HG02623 (cell line): Measurements from ENCODE around the gene TMEM233.
"Not testable (repeated sequence)": the region's sequence is repeated elsewhere in the genome, so short reads cannot be mapped to it uniquely, and the experiment has no call there.

Experiments used
- ATAC-seq: cut with Tn5 transposase; IDR thresholded peaks from one replicate; pipeline ENCODE4 v1.9.1; 2021; ENCODE audit warnings: moderate library complexity; ENCODE audit not compliant: unreplicated experiment

TMEM233 gene

DNA sequence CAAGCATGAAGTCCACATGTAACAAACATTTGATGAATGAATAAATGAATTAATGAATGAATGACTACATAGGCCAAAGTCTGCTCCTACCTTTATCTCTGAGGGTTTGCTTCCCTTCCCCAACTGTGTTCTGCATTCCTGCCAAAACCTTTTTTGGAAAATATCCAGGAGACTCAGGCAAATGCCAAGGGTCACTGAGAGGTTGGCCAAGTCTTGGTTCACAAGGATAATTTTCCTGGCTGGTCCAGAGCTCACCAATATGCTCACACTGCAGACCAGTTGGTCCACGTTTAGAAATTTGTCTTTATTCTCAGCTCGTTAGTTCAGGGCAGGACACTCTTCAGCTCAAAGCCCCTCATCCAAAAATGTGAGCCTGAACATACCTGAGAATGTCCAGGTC, 10.2 kb downstream of the TMEM233 start:
- no peak for ATAC-seq

- ATAC-seq, result no peak
Observed at GRCh38 chr12:119609358-119609757, 15.8 kb downstream of the TMEM233 start.

DNA sequence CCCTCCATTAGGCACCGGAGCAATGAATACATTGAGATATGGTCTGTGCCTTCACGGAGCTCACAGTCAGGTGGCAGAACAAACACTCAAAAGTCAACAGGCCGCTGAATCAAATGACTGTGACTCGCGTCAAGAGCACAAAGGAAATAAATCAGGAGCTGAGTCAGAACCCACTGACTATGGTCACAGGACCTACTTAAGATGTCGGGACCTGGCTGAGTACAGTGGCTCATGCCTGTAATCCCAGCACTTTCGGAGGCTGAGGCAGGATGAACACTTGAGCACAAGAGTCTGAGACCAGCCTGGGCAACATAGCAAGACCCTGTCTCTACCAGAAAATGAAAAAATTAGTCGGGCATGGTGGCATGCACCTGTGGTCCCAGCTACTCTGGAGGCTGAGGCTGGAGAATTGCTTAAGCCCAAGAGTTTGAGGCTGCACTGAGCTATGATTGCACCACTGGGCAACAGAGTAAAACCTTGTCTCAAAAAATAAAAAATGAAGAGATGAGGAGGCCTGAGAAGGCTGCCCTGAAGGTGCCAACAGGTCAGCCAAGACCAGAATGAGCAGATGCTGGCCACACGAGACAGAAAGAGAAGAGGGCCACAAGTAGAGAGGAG, 19.9 kb downstream of the TMEM233 start:
- ATAC-seq, result no peak

DNA sequence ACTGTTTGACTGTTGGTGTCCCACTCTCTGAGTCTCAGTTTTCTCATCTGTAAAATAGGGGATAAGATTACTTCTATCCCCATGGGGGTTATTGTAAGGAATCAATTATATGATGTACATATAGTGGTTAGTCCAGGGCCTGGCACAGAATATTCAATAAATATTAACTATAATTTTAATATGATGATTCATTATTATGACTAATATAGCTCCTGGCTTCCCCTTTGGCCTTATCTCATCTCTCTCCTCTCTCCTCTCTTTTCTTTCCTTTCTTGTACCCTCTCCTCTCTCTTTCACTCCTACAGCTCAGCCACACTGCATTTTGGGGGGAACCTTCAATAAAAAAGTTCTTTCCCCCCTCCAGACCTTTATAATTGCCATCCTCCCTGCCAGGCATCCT, 21.1 kb downstream of the TMEM233 start:
- ATAC-seq, result no peak

DNA sequence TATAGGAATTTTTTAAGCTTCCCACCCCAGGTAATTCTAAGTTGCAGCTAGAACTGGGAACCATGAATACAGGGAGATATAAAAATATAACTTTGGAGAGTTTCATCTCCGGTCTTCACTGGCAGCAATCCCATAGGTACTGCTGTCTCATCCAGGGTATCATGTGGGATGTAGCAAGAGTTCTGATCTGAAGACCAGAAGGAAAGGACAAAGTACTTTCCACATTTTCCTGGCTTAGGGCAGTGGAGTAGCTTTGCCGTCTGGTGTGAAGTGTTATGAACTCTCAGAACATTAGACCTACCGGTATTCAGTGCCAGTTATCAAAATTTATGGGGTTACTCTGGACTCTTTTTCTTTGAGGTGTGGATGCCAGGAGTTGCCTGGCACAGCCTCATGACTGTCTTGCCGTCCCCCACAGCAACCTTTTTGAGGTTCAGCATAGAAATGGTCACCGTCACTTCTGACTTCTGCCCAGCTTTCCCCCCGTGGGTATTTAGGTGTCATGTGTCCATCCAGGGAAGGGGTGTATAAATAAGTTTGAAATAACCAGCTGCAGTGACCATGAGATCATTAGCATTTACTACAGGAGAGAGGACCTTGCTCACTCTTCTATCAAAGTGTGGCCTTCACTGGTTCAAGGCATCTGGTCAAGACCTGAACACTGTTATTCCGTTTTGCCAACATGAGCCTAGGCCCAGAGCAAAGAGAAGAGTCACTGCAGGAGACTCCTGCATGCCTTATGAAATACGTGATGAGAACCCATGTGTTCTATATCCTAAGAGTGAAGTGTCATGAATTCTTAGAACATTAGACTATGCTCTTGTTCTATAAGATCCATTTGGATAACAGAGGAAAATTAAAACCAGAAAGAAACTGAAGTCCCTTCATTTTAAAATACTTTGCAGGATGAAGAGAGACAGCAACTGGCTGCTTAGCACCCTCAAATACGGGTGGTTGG, 22.2 kb downstream of the TMEM233 start:
- ATAC-seq, result no peak

DNA sequence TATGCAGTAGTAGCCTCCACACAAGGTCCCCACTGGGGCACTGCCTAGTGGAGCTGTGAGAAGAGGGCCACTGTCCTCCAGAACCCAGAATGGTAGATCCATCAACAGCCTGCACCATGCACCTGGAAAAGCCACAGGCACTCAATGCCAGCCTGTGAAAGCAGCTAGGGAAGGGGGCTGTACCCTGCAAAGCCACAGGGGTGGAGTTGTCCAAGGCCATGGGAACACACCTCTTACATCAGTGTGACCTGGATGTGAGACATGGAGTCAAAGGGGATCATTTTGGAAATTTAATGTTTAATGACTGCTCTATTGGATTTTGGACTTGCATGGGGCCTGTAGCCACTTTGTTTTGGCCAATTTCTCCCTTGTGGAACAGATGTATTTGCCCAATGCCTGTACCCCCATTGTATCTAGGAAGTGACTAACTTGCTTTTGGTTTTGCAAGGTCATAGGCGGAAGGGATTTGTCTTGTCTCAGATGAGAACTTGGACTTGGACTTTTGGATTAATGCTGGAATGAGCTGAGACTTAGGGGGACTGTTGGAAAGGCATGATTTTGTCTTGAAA, 24.8 kb downstream of the TMEM233 start:
- not testable (repeated sequence) for ATAC-seq

DNA sequence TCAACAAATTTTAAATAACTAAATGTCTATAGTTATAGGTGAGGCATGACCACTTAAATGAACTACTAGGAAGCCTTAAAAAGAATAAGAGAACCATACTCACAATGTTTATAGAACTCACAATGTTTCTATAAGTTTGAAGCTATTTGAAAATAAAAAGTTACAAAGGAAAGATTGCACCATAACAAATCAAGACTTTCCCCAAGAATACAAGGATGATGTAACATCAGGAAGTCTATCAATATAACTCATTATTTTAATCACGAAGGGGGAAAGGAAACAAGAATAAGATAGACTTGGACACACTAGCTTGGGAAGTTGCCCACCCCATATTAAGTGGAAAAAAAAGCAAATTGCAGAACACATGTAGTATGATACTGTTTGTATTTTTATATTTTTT, 26.9 kb downstream of the TMEM233 start:
- ATAC-seq, result no peak

- ATAC-seq, result no peak
Observed at GRCh38 chr12:119621878-119622277, 28.3 kb downstream of the TMEM233 start.

DNA sequence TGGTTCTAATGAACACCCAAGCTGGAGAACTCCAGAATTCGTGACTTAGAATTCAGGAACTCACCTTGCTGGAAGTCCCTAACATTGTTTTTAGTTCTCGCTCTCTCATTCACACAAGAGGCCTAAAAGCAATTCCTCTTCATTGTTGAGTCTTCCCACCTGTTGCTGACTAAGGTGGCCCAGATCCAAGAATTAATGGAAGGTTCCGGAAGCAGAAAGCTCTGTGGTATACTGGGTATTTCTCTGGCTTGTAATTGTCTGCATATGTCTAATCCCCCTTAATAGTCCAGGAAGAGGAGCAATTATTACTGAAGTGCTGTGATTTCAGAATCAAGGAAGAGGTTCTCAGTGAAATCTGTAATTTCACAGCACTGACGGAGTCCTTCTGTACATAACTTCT, 31.4 kb downstream of the TMEM233 start:
- ATAC-seq, result no peak

DNA sequence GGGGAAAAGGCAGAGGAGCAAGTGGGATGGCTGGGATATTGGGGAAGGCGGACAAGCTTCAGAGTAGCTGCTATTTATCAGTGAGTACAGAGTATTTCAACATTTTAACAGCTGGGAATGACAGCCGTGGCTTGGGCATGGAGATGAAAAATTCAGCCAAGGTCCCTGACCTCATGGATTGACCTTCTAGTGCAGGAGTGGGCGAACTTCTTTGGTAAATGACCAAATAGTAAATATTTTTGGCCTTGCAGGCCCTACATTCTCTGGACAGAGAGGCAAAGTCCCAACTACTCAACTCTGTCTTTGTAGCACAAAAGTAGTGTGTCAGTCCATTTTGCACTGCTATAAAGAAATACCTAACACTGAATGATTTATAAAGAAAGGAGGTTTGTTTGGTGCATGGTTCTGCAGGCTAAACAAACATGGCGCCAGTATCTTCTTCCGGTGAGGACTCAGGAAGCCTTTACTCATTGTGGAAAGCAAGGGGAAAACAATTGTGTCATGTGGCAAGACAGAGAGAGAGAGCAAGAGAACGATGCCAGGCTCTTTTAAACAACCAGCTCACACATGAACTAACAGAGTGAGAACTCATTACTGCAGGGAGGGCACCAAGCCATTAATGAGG, 33.6 kb downstream of the TMEM233 start:
- ATAC-seq, result no peak

DNA sequence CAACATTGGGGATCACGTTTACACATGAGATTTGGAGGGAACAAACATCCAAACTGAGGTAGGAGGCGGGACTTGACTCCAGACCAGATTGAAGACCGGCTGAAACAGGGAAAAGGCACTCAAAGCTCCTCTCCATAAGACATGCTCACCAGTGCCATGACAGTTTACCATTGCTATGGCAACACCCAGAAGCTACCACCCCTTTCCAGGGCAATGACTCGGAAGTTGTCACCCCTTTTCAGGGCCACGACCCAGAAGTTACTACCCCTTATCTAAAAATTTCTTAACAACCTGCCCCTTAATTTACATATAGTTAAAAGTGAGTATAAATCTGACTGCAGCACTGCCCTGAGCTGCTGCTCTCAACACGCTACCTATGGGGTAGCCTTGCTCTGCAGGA, 34.1 kb downstream of the TMEM233 start:
- ATAC-seq, result no peak

DNA sequence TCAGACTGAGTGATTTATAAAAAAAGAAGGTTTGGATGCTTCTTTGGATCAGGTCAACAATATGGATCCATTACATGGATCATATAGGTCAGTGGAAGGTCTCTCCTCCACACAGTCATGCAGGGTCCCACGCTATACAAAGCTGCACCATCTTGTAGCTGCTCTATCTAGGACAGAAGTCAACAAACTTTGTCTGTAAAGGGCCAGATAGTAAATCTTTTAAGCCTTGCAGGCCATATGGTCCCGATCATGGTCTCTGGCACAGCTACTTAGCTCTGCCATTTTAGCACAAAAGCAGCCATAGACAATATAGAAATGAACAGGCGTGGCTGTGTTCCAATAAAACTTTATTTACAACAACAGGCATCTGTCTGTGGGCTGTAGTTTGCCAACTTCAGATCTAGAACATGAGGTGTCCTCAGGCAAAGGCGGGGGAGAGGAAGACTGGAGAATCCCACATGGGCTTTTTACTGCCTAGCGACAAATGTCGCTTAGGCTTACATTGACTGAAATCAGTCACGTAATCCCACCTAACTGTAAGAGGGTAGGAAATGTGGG, 36.7 kb downstream of the TMEM233 start:
- ATAC-seq, result no peak

DNA sequence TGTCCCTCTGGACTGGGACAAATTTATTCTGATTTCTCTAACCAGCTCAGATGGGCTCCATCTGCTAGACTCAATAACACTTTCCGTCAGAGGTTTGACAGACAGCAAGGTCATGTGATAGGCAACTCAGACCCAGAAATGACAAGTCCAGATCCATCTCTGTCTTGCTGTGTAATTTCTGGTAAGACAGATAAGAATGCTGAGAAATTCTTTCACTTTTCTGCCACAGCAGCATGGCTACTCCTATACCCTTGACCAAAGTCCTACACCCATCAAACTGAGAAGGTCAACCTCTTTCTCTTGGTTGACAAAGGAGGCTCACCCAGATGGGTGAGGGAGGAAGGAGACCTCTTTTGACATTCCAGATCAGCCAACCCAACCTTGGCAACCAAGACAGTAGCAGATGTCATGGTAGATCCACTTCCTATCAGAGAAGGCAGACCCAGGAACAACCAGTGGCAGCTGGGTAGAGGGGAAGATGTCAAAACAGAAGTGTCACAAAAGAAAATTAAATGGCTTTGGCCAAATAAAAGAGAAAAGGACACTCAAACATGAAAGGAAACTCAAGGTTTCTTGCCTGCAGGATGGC, 37.5 kb downstream of the TMEM233 start:
- ATAC-seq, result no peak

DNA sequence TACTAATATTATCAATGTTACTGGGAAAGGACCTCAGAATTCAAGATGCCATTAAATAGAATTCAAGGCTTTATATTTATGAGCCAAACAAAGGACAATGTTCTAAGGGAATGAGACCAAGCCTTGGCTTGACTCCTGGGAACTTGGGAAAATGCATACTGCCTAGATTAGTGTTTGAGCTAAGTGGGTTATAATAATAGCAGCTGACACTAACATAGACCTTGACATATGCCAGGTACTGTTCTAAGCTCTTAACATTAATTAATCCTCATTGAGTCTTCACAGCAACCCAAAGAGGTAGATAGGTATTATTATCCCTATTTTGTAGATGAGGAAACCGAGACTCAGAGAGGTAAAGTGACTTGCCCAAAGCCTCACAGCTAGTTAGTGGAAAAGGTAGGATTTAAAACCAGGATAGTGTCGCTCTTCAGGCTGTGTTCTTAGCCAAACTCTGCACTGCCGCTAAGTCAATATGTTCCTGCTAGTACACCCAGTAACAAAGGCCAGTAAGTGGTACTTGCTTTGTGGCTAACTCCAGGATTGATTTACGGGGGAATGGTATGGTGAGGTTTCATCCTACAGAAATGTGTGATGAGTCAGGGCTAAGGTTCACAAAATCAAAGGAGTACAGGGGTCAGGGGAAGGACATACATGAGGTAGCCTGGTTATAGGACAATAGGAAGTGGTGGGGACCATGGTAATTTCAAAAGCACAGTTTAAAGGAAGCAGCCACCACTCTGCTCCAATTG, 38.5 kb downstream of the TMEM233 start:
- ATAC-seq, result no peak

- no peak for ATAC-seq
Observed at GRCh38 chr12:119634743-119635142, 41.2 kb downstream of the TMEM233 start.

DNA sequence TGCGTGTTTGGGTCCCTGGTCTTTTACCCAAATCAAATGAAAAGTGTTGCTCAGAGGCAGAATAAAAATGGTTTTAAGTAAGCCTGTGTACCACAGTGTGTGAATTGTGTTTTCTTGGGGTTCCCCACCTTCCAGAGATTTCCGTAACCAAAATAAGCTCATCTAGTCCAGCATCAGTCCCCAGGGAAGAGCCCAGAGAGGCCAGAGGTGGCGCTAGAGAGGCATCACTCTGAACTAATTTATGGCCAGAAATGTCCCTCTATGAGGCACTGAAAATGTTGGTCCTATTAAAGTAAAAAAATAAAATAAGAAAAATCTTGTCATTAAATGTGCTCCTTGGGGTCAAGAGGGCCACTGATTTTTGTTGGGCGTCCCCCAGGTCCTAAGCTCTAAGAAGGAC, 49.4 kb downstream of the TMEM233 start:
- no peak for ATAC-seq

- ATAC-seq, result no peak
Observed at GRCh38 chr12:119644930-119645329, 51.4 kb downstream of the TMEM233 start.

DNA sequence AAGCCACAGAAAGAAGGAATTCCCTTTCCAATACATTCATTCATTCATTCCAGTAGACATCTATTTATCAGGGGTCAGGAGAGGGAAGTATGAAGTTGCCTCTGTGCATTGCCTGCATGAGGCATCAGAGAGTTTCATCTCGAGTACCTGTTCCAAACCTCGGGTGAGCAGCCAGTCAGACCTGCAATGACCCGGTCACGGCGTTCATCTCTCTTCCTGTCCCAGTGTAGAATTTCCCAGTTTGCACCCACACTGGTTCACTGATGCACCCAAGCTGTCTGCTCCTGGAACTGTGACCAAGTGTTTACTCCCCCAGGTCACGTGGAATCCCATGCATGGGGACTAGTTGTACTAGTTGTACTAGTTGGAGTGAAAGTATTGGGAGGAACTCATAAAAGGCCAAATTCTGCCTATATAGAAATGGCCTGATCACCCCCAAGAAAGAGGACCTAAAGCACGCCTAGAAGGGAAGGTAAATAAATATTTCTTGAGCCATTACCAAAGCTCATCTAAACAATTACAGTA, 52.0 kb downstream of the TMEM233 start:
- ATAC-seq, result no peak

DNA sequence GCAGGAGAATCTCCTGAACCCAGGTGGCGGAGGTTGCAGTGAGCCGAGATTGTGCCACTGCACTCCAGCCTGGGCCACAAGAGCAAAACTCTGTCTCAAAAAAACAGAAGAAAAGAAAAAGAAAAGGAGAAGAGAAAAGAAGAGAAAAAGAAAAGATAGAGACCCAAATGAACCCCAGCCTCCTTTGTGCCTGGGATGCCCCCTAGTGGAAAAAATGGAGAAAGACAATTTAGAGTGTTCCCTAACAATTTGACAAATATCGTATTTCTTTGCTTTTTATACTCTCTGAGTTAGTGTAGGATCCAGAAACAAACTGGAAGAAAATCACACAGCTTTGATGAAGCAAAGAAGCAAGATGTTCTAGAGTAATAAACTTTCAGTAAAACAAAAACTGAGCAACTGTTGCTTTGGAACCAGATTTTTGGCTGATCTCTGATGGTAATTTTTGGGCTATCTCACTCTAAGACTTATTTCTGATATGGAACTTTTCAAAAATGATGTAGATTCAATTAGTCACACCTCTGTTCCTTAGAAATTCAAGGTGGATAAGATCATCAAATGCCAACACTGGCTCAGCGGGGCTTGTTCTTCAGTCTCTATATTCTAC, 55.7 kb downstream of the TMEM233 start:
- ATAC-seq, result no peak

DNA sequence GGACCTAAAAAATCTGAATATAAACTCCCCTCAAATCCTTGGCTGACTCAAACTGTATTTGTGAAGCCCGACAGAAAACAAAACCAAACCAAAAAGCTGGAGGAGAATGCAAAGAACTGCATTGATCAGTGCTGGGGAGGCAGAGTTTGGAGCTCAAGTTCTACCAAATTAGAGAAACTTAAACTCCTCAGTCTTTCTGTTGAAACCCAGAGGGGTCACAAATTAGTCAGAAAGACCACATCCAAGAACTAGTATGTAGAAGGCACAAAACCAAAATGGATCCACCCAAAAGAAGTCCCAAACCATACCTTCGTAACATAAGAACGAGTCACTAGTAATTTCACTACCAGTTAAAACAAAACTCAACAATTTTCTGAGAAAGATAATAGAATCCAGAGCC, 59.1 kb downstream of the TMEM233 start:
- no peak for ATAC-seq
